Fibroblast of villous mesenchyme (primary cell): ENCODE results near the gene KRTAP1-5. TPM values are rescaled to one million over a fixed set of nuclear protein-coding genes. Genes with fewer than 3 reads are reported as not detected.
A peak's percentile ranks its signal among the peaks of the same experiment; 100 is the strongest.
"Not testable (repeated sequence)": the region's sequence is repeated elsewhere in the genome, so short reads cannot be mapped to it uniquely, and the experiment has no call there.

Source experiments
- DNase-seq: peaks from one replicate; pipeline ENCODE4 v3.0.0-alpha.2; 2010; ENCODE audit warnings: low read depth
- H3K4me3 ChIP-seq: 2 replicates; pipeline ENCODE4 v1.5.1; 2011; ENCODE audit warnings: low read depth, mild to moderate bottlenecking, low read length
- total RNA-seq: library from RNA; depleted of rRNA; stranded (reverse); fragments of >200 nt; gene quantifications from 2 replicates; pipeline ENCODE4 v1.2.3, GENCODE V29; 2012
- TF ChIP-seq, protein P1 (sequence below): IDR thresholded peaks from 2 replicates; pipeline ENCODE4 v1.5.1; 2012; ENCODE audit warnings: low read depth, mild to moderate bottlenecking, low read length; ENCODE audit not compliant: insufficient read depth

KRTAP1-5 gene
- total RNA-seq, 1 donor, result 16.4 TPM

DNA sequence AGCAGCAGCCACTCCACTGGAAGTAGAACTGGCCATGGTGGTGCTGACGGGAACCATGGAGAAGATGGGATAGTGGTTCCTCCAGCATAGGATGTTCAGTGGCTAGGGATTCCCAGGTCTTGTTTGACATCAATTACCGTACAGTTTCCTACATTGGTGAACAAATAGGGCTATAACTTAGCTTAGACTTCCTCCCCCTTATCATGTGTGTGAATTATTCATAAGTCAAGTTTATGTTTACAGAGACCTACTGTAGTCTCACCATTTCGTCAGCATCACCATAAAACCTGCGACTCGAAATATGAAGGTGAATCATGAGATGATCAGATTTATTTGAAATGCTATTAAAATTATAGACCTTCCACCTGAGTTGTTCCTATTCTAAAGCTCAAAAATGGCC, 31.7 kb upstream of the KRTAP1-5 start:
- peak; percentile 19 for DNase-seq
- no peak overlapping the region for H3K4me3 ChIP-seq
- TF ChIP-seq, protein P1, sequence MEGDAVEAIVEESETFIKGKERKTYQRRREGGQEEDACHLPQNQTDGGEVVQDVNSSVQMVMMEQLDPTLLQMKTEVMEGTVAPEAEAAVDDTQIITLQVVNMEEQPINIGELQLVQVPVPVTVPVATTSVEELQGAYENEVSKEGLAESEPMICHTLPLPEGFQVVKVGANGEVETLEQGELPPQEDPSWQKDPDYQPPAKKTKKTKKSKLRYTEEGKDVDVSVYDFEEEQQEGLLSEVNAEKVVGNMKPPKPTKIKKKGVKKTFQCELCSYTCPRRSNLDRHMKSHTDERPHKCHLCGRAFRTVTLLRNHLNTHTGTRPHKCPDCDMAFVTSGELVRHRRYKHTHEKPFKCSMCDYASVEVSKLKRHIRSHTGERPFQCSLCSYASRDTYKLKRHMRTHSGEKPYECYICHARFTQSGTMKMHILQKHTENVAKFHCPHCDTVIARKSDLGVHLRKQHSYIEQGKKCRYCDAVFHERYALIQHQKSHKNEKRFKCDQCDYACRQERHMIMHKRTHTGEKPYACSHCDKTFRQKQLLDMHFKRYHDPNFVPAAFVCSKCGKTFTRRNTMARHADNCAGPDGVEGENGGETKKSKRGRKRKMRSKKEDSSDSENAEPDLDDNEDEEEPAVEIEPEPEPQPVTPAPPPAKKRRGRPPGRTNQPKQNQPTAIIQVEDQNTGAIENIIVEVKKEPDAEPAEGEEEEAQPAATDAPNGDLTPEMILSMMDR, result no peak

DNA sequence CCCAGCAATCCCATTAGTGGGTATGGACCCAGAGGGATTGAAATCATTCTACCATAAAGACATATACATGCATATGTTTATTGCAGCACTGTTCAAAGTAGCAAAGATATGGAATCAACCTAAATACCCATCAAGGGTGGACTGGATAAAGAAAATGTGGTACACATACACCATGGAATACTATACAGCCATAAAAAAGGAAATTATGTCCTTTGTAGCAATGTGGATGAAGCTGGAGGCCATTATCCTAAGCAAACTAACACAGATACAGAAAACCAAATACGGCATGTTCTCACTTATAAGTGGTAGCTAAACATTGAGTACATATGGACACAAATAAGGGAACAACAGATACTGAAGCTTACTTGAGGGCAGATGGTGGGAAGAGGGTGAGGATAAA, 30.5 kb upstream of the KRTAP1-5 start:
- no peak overlapping the region for H3K4me3 ChIP-seq
- TF ChIP-seq, protein P1, result no peak
- no peak for DNase-seq

DNA sequence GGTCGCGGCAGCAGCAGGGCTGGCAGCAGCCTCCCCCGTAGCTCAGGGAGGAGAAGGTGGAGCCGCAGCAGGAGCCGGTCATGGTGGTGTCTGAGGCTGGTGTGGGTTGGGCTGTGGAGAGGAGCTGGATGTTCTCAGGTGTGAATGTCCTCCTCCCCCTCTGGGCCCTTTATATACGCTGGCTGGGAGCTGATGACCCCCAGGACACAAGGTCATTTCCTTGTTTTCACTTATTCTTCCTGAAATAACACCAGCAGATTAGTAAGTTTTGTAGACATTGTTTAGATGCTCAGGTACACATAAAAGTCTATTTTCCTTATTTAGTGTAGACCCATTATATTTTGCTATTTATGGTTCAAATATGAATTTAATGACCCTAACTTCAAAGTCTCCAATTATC, 28.1 kb upstream of the KRTAP1-5 start, which contains the start of gene KRTAP2-2:
Gene KRTAP2-2 (minus strand): TSS at position 101 of the 400 bp plus-strand sequence. CDS start 19 bp downstream, at position 82.
- not testable (repeated sequence) for H3K4me3 ChIP-seq, DNase-seq

DNA sequence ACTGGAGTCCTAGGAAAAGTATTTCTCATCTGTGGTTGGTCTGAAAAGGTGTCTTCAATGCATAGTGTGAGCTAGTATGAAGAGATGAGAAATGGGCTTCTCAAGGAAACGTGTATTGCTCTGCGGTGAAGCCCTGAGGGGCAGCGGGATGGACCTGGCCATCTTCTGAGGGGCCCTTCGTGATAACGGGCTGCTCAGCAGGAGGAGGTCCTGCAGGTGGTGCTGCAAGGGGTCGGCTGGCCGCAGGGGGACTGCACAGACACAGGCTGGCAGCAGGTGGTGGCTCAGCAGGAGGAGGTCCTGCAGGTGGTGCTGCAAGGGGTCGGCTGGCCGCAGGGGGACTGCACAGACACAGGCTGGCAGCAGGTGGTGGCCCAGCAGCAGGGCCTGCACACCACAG, 27.5 kb upstream of the KRTAP1-5 start:
- not testable (repeated sequence) for H3K4me3 ChIP-seq, DNase-seq

DNA sequence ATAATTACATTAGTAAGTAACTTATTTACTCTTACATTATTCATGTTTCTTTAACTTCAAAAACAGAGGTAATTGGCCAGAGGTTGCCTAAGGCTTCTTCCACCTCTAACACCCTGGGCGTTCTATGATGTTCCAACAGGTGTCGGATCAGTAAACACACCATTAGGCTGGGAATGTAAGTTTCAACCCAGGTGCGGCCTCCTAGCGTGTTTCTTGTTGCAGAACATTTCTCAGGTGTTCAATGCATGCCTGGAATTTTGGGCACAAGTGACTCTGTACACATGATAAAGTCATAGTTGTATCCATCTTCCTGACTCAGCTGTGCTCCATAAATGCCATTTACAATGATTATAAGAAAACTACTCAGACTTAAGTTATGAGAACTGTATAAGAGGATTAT, 27.0 kb upstream of the KRTAP1-5 start:
- TF ChIP-seq, protein P1, result no peak
- no peak for DNase-seq
- no peak overlapping the region for H3K4me3 ChIP-seq

DNA sequence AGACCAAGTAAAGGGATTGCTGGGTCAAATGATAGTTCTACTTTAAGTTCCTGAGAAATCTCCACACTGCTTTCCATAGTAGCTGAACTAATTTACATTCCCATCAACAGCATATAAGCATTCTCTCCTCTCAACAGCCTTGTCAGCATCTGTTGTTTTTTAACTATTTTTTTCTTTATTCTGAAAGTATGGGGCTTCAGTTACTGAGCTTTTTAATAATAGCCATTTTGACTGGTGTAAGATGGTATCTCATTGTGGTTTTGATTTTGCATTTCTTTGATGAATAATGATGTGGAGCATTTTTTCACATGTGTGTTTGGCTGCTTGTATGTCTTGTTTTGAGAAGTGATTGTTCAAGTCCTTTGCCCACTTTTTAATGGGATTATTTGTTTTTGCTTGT, 25.6 kb upstream of the KRTAP1-5 start:
- DNase-seq, result peak; percentile 60
- TF ChIP-seq, protein P1, result no peak
- H3K4me3 ChIP-seq, result no peak overlapping the region

DNA sequence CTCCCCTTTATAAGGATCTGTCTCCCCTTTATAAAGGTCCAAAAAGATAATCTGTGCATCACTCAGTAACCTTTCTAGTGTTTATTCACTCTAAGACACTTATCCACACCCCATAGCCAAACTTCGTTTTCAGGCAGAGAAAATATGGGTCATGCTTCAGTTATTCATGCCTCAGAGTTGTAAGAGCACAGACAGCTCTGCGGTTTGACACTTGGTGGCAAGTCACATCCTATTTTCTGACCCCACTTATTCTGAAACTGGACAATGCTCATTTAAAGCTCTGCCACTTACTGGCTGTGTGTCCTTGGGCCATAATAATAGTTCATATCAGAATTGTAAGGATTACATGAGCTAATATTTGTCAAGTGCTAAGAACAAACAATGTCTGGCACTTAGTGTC, 22.1 kb upstream of the KRTAP1-5 start:
- TF ChIP-seq, protein P1, result no peak
- peak; percentile 51 for DNase-seq
- no peak overlapping the region for H3K4me3 ChIP-seq

DNA sequence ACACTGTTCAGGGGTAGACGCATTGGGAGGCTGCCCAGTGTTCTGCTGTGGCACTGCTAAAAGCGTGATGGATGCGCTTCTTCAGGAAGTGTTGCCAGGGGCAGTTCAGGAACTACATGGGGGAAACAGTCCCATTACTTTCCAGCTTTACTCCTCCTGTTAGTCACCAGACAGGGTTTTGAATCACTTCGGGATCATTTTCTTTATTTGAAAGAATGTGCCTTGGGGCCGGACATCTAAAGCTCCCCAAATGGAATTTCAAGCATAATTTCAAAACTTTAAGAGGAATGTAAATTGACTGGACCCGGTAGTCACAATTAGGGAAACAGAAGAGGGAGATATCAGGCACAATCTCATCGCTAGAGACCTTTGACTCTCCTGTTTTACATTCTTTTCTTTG, 21.4 kb upstream of the KRTAP1-5 start:
- peak; percentile 61 for DNase-seq

DNA sequence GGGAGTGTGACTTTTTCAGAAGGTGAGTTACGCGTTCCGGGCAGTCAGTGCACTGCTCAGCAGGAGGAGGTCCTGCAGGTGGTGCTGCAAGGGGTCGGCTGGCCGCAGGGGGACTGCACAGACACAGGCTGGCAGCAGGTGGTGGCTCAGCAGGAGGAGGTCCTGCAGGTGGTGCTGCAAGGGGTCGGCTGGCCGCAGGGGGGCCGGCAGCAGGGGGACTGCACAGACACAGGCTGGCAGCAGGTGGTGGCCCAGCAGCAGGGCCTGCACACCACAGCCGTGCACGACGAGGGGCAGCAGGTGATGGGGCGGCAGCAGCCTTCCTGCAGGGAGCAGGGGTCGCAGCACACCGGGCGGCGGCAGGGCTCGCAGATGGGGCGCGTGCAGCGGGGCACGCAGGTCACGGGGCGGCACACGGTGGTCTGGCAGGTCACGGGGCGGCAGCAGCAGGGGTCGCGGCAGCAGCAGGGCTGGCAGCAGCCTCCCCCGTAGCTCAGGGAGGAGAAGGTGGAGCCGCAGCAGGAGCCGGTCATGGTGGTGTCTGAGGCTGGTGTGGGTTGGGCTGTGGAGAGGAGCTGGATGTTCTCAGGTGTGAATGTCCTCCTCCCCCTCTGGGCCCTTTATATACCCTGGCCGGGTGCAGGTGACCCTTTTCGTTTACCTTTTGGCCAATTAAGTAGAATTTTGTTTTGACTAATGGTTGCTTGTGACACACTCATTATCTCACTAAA, 19.9 kb upstream of the KRTAP1-5 start, which contains the start of gene KRTAP2-1:
Gene KRTAP2-1 (minus strand): TSS at position 582 of the 731 bp plus-strand sequence. CDS start 49 bp downstream, at position 533.
- DNase-seq, H3K4me3 ChIP-seq: not testable (repeated sequence)

More for the DNA sequence above, 21.4 kb upstream of the KRTAP1-5 start:
- TF ChIP-seq, protein P1, result no peak
- no peak overlapping the region for H3K4me3 ChIP-seq
